H9 (cell line): ENCODE data around the gene CCM2. TPM values are rescaled to one million over a fixed set of nuclear protein-coding genes. Genes with fewer than 3 reads are reported as not detected.

Source experiments
- DNase-seq: peaks from one replicate; pipeline ENCODE4 v3.0.0-alpha.2; 2017
- H2AFZ ChIP-seq: one replicate; pipeline ENCODE4 v1.6.1; 2013; ENCODE audit warnings: mild to moderate bottlenecking, low read length, control low read depth, moderate library complexity
- H2AK5ac ChIP-seq: 2 replicates; pipeline ENCODE4 v1.6.1; 2013; ENCODE audit warnings: low read length, control low read depth, mixed read lengths; ENCODE audit not compliant: insufficient read length
- H2BK120ac ChIP-seq: one replicate; pipeline ENCODE4 v1.6.1; 2013; ENCODE audit warnings: low read depth, mild to moderate bottlenecking, low read length, control low read depth, inconsistent platforms; ENCODE audit not compliant: poor library complexity, severe bottlenecking
- H2BK12ac ChIP-seq: 2 replicates; pipeline ENCODE4 v1.6.1; 2013; ENCODE audit warnings: low read length, control low read depth, mixed read lengths, low read depth; ENCODE audit not compliant: insufficient read length
- H2BK15ac ChIP-seq: 2 replicates; pipeline ENCODE4 v1.6.1; 2013; ENCODE audit warnings: low read depth, low read length, control low read depth
- H2BK20ac ChIP-seq: one replicate; pipeline ENCODE4 v1.6.1; 2013; ENCODE audit warnings: low read depth, mild to moderate bottlenecking, low read length, control low read depth, inconsistent platforms; ENCODE audit not compliant: poor library complexity, severe bottlenecking
- H2BK5ac ChIP-seq: 2 replicates; pipeline ENCODE4 v1.6.1; 2013; ENCODE audit warnings: low read length, control low read depth, mixed read lengths; ENCODE audit not compliant: insufficient read length
- H3K14ac ChIP-seq: 2 replicates; pipeline ENCODE4 v1.6.1; 2013; ENCODE audit warnings: low read length, control low read depth; ENCODE audit not compliant: insufficient read depth
- H3K18ac ChIP-seq: 2 replicates; pipeline ENCODE4 v1.6.1; 2013; ENCODE audit warnings: low read depth, mild to moderate bottlenecking, mixed read lengths, low read length, control low read depth; ENCODE audit not compliant: insufficient read length
- H3K23ac ChIP-seq: 2 replicates; pipeline ENCODE4 v1.6.1; 2013; ENCODE audit warnings: low read length, control low read depth, mixed read lengths, low read depth; ENCODE audit not compliant: insufficient read length
- H3K23me2 ChIP-seq: 2 replicates; pipeline ENCODE4 v1.6.1; 2013; ENCODE audit warnings: low read depth, mild to moderate bottlenecking, mixed read lengths, low read length, control low read depth; ENCODE audit not compliant: insufficient read length, poor library complexity, severe bottlenecking
- H3K27ac ChIP-seq: 2 replicates; pipeline ENCODE4 v1.5.1; 2013; ENCODE audit warnings: low read length, control low read depth, mixed read lengths, low read depth; ENCODE audit not compliant: insufficient read length
- H3K27me3 ChIP-seq: 2 replicates; pipeline ENCODE4 v1.6.1; 2013; ENCODE audit warnings: low read length, control low read depth, inconsistent platforms; ENCODE audit not compliant: insufficient read depth
- H3K4ac ChIP-seq: 2 replicates; pipeline ENCODE4 v1.6.1; 2013; ENCODE audit warnings: low read depth, mild to moderate bottlenecking, control low read depth, inconsistent platforms, low read length, moderate library complexity
- H3K4me1 ChIP-seq: 2 replicates; pipeline ENCODE4 v1.6.1; 2013; ENCODE audit warnings: low read length, control low read depth, inconsistent platforms; ENCODE audit not compliant: insufficient read depth
- H3K4me2 ChIP-seq: 2 replicates; pipeline ENCODE4 v1.6.1; 2013; ENCODE audit warnings: low read length, control low read depth, mixed read lengths; ENCODE audit not compliant: insufficient read length, insufficient read depth
- H3K56ac ChIP-seq: 2 replicates; pipeline ENCODE4 v1.6.1; 2013; ENCODE audit warnings: low read depth, mild to moderate bottlenecking, mixed read lengths, low read length, control low read depth; ENCODE audit not compliant: insufficient read length
- H3K79me1 ChIP-seq: 2 replicates; pipeline ENCODE4 v1.6.1; 2013; ENCODE audit warnings: low read depth, mild to moderate bottlenecking, moderate library complexity, low read length, control low read depth, inconsistent platforms; ENCODE audit not compliant: insufficient read depth, poor library complexity, severe bottlenecking
- H3K79me2 ChIP-seq: 2 replicates; pipeline ENCODE4 v1.6.1; 2013; ENCODE audit warnings: low read length, control low read depth, inconsistent platforms; ENCODE audit not compliant: insufficient read depth
- H3K9ac ChIP-seq: 2 replicates; pipeline ENCODE4 v1.6.1; 2013; ENCODE audit warnings: low read length, control low read depth, mixed read lengths; ENCODE audit not compliant: insufficient read length; ENCODE audit errors: extremely low read depth
- H3K9me3 ChIP-seq: one replicate; pipeline ENCODE4 v1.6.1; 2013; ENCODE audit warnings: low read depth, low read length, inconsistent platforms; ENCODE audit not compliant: control insufficient read depth
- H3T11ph ChIP-seq: one replicate; pipeline ENCODE4 v1.6.1; 2013; ENCODE audit warnings: mild to moderate bottlenecking, low read length, control low read depth, inconsistent platforms
- H4K20me1 ChIP-seq: one replicate; pipeline ENCODE4 v1.6.1; 2013; ENCODE audit not compliant: control insufficient read depth, insufficient read length, insufficient read depth
- H4K5ac ChIP-seq: 2 replicates; pipeline ENCODE4 v1.6.1; 2013; ENCODE audit warnings: low read depth, mild to moderate bottlenecking, mixed read lengths, low read length, control low read depth; ENCODE audit not compliant: insufficient read length
- H4K8ac ChIP-seq: replicated peaks from 2 replicates; pipeline ENCODE4 v1.6.1; 2013; ENCODE audit warnings: low read length, control low read depth, mixed read lengths, low read depth; ENCODE audit not compliant: insufficient read length
- H4K91ac ChIP-seq: 2 replicates; pipeline ENCODE4 v1.6.1; 2013; ENCODE audit warnings: low read depth, mild to moderate bottlenecking, moderate library complexity, mixed read lengths, low read length, control low read depth; ENCODE audit not compliant: insufficient read length
- H3K27ac Mint-ChIP-seq, 3 experiments: 2 replicates in 2 of 3; 3 replicates in 1 of 3; pipeline ENCODE4 v1.8.0; 2020 to 2021; ENCODE audit warnings: mixed read lengths in 3 of 3, mild to moderate bottlenecking in 1 of 3, moderate library complexity in 1 of 3
- H3K27me3 Mint-ChIP-seq: 2 replicates; pipeline ENCODE4 v1.8.0; 2021; ENCODE audit warnings: low read depth, mild to moderate bottlenecking, moderate library complexity, mixed read lengths
- H3K36me3 Mint-ChIP-seq, 3 experiments: 2 replicates in 2 of 3; 3 replicates in 1 of 3; pipeline ENCODE4 v1.8.0; 2020 to 2021; ENCODE audit warnings: low read depth in 3 of 3, mixed read lengths in 3 of 3; ENCODE audit not compliant: insufficient read depth in 1 of 3
- H3K4me1 Mint-ChIP-seq, 2 experiments: 2 replicates each; pipeline ENCODE4 v1.8.0; 2020; ENCODE audit warnings: mixed read lengths in 2 of 2
- H3K4me3 Mint-ChIP-seq, 2 experiments: 2 replicates in 1 of 2; 3 replicates in 1 of 2; pipeline ENCODE4 v1.8.0; 2020 to 2021; ENCODE audit warnings: mild to moderate bottlenecking in 2 of 2, mixed read lengths in 2 of 2, moderate library complexity in 1 of 2
- H3K9me3 Mint-ChIP-seq, 2 experiments: 2 replicates in 1 of 2; 3 replicates in 1 of 2; pipeline ENCODE4 v1.8.0; 2020; ENCODE audit warnings: mild to moderate bottlenecking in 2 of 2, mixed read lengths in 2 of 2, moderate library complexity in 1 of 2
- WGBS: extraction: QIAGEN DNeasy Blood & Tissue Kit; methylation state at CpG from one replicate; pipeline ENCODE4 v1.1.7; 2013; ENCODE audit warnings: missing lambda C conversion rate, low lambda C conversion rate, mixed read lengths; ENCODE audit not compliant: insufficient read length; ENCODE audit errors: extremely low coverage; 5-methylcytosine and 5-hydroxymethylcytosine counted together
- total RNA-seq: library from RNA; stranded (reverse); gene quantifications from 2 replicates; pipeline ENCODE4 v1.2.1, GENCODE V29; 2021
- TF ChIP-seq, protein P1 (sequence below): fragments of 200-600 bp; sonication (generic); conservative IDR thresholded peaks from 3 replicates; pipeline ENCODE4 v1.8.0; 2021; ENCODE audit warnings: antibody characterized with exemption, mild to moderate bottlenecking

Gene CCM2
- total RNA-seq, 1 experiment from 2014 or later, result 30.4 TPM

GRCh38 chr7:45061352-45061751 is 61.4 kb downstream of the CCM2 start:
- Histone ChIP-seq H4K5ac (no peak overlapping the region), H3K9ac (no peak overlapping the region), H2AFZ (no peak overlapping the region), H3K14ac (no peak overlapping the region), H3K79me1 (no peaks in the 10 kb centered on the region), H3K27ac (no peak overlapping the region), H3K23me2 (no peaks in the 10 kb centered on the region), H2AK5ac (no peak overlapping the region), H3K27me3 (no peaks in the 10 kb centered on the region), H2BK20ac (no peak overlapping the region), H3K56ac (no peak overlapping the region), H4K20me1 (no peaks in the 10 kb centered on the region), H4K8ac (no peak overlapping the region), H2BK5ac (no peak overlapping the region), H2BK120ac (no peak overlapping the region), H2BK12ac (no peak overlapping the region), H2BK15ac (no peak overlapping the region), H3K79me2 (peaks cover 1% of the 10 kb centered on the region; the same call in 1 of the 2 replicates), H4K91ac (no peak overlapping the region), H3K23ac (no peak overlapping the region), H3K4ac (no peak overlapping the region), H3K9me3 (no peaks in the 10 kb centered on the region), H3K18ac (no peak overlapping the region), H3K4me1 (no peaks in the 10 kb centered on the region), H3T11ph (no peak overlapping the region), H3K4me2 (no peak overlapping the region)
- DNase-seq, result no peak
- H3K4me1 Mint-ChIP-seq, result no peaks in the 10 kb centered on the region
- WGBS, result no CpG with 5 or more reads among the region's 2 CpGs
- H3K4me3 Mint-ChIP-seq, result no peak overlapping the region
- TF ChIP-seq, protein P1, sequence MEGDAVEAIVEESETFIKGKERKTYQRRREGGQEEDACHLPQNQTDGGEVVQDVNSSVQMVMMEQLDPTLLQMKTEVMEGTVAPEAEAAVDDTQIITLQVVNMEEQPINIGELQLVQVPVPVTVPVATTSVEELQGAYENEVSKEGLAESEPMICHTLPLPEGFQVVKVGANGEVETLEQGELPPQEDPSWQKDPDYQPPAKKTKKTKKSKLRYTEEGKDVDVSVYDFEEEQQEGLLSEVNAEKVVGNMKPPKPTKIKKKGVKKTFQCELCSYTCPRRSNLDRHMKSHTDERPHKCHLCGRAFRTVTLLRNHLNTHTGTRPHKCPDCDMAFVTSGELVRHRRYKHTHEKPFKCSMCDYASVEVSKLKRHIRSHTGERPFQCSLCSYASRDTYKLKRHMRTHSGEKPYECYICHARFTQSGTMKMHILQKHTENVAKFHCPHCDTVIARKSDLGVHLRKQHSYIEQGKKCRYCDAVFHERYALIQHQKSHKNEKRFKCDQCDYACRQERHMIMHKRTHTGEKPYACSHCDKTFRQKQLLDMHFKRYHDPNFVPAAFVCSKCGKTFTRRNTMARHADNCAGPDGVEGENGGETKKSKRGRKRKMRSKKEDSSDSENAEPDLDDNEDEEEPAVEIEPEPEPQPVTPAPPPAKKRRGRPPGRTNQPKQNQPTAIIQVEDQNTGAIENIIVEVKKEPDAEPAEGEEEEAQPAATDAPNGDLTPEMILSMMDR, result no peak
- peaks cover 0 to 24% (median 13%) of the 10 kb centered on the region in 3 experiments; a peak in 6 of 7 replicates for H3K36me3 Mint-ChIP-seq
- no peaks in the 10 kb centered on the region for H3K9me3 Mint-ChIP-seq
- H3K27ac Mint-ChIP-seq, result no peak overlapping the region
- no peaks in the 10 kb centered on the region for H3K27me3 Mint-ChIP-seq
